ENCODE data around the gene ITPKC.

DNA sequence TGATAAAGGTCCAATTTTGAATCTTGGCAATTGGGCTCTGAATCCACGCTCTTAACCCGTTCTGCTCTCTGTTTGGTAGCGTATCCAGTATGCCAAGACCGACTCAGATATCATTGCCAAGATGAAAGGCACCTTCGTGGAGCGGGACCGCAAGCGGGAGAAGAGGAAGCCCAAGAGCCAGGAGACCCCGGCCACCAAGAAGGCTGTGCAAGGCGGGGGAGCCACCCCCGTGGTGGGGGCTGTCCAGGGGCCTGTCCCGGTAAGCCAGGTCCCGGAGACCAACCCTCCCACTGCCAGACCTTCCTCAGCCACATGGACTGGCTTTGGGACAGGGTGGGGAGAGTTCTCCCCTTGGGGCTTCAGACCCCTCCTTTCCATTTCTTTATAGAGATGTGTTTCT is 42.4 kb downstream of the ITPKC start:
- TF ChIP-seq, protein P1, sequence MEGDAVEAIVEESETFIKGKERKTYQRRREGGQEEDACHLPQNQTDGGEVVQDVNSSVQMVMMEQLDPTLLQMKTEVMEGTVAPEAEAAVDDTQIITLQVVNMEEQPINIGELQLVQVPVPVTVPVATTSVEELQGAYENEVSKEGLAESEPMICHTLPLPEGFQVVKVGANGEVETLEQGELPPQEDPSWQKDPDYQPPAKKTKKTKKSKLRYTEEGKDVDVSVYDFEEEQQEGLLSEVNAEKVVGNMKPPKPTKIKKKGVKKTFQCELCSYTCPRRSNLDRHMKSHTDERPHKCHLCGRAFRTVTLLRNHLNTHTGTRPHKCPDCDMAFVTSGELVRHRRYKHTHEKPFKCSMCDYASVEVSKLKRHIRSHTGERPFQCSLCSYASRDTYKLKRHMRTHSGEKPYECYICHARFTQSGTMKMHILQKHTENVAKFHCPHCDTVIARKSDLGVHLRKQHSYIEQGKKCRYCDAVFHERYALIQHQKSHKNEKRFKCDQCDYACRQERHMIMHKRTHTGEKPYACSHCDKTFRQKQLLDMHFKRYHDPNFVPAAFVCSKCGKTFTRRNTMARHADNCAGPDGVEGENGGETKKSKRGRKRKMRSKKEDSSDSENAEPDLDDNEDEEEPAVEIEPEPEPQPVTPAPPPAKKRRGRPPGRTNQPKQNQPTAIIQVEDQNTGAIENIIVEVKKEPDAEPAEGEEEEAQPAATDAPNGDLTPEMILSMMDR (conservative IDR thresholded peaks at IDR 0.05; ENCODE audit: low read length): no peak
- TF ChIP-seq EZH2phosphoT487 (IDR thresholded peaks at IDR 0.05; ENCODE audit: borderline replicate concordance): no peak
